ENCODE data around the gene CHMP2B. TPM values are rescaled to one million over a fixed set of nuclear protein-coding genes. Genes with fewer than 3 reads are reported as not detected.

CHMP2B gene
- total RNA-seq, 1 donor = 51.4 TPM

DNA sequence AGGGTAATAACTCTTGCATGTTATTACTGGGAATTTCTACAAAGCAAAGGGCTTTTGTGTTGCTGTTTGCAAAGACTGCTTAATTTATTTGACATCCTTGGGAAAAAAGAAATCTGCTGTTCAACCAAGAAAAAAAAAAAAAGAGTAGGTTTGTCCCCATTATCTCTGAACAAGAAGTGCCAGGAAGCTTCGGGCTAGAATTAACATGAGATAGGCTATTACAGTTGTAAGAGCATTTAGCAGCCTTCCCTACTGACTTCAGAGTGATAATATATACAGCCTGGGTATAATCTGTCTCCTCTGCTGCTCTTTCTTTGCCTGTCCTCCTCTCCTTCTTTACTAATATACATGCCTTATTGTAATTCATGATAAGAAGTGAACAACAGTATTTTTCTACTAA is 23.3 kb upstream of the CHMP2B start:
- TF ChIP-seq CTCF (IDR thresholded peaks at IDR 0.05; ENCODE audit: insufficient read depth, low read depth, low read length) = no peak
- DNase-seq (ENCODE audit: low read depth) = no peak
- no peak overlapping the region for H3K4me3 ChIP-seq (ENCODE audit: low read depth, low read length)

DNA sequence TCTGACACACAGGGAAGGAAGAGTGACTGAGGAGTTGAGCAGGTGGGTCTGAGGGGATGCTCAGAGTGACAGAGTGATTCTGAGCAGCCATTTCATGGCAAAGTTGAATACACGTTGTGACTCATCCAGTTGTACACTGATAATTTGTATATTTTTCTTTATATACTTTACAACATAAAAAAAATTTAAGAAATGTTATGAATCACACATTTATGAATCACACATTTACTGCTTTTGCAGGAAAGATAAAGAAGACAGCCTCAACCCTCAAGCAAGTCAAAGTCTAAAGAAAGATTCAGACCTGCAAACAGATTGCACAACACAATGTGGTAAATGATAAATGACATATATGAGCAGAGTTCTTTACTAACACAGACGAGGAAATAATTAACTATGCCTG is 21.0 kb upstream of the CHMP2B start:
- DNase-seq (ENCODE audit: low read depth) = peak; percentile 83

GRCh38 chr3:87206635-87207034 is 20.5 kb upstream of the CHMP2B start:
- no peak for TF ChIP-seq CTCF (IDR thresholded peaks at IDR 0.05; ENCODE audit: insufficient read depth, low read depth, low read length)

More for the DNA sequence above, 21.0 kb upstream of the CHMP2B start:
- no peak for TF ChIP-seq CTCF (IDR thresholded peaks at IDR 0.05; ENCODE audit: insufficient read depth, low read depth, low read length)
- H3K4me3 ChIP-seq (ENCODE audit: low read depth, low read length) = no peak overlapping the region

GRCh38 chr3:87207460-87207859 is 19.6 kb upstream of the CHMP2B start:
- TF ChIP-seq CTCF (IDR thresholded peaks at IDR 0.05; ENCODE audit: insufficient read depth, low read depth, low read length) = no peak
- DNase-seq (ENCODE audit: low read depth) = no peak
- no peak overlapping the region for H3K4me3 ChIP-seq (ENCODE audit: low read depth, low read length)

More at GRCh38 chr3:87206635-87207034, 20.5 kb upstream of the CHMP2B start:
- no peak overlapping the region for H3K4me3 ChIP-seq (ENCODE audit: low read depth, low read length)
- no peak for DNase-seq (ENCODE audit: low read depth)

DNA sequence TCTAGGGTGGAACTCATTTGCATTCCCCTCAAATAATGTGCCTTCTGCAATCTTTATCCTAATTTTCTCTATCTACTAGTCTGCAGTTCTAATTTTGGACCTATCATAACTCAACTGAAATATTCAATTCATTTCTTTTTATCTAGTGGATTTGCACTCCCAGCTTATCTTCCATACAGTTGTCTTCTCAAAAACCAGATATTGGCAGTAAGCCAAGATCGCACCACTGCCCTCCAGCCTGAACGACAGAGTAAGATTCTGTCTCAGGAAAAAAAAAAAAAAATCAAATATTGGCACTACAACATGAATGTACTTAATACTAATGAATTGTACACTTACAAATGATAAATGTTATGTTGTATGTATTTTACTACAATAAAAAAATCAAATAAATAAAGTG is 18.0 kb upstream of the CHMP2B start:
- H3K4me3 ChIP-seq (ENCODE audit: low read depth, low read length) = no peak overlapping the region
- TF ChIP-seq CTCF (IDR thresholded peaks at IDR 0.05; ENCODE audit: insufficient read depth, low read depth, low read length) = no peak
- DNase-seq (ENCODE audit: low read depth) = no peak

DNA sequence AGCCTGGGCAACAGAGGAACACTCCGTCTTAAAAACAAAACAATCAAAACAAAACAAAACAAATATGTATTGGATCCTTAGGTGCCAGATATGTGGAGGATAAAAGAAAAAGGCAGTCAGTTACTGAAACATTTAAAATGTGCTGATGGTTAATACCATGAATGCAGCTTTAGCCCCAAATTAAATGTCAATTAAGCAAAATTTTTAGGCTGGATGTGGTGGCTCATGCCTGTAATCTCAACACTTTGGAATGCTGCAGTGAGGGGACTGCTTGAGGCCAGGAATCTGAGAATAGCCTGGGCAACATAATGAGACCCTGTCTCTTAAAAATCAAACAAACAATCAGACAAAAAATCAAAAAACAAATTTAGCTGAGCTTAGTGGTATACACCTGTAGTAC is 8.5 kb upstream of the CHMP2B start:
- no peak for TF ChIP-seq CTCF (IDR thresholded peaks at IDR 0.05; ENCODE audit: insufficient read depth, low read depth, low read length)
- no peak overlapping the region for H3K4me3 ChIP-seq (ENCODE audit: low read depth, low read length)
- DNase-seq (ENCODE audit: low read depth) = no peak

GRCh38 chr3:87219611-87220010 is 7.5 kb upstream of the CHMP2B start:
- no peak overlapping the region for H3K4me3 ChIP-seq (ENCODE audit: low read depth, low read length)
- no peak for TF ChIP-seq CTCF (IDR thresholded peaks at IDR 0.05; ENCODE audit: insufficient read depth, low read depth, low read length)
- DNase-seq (ENCODE audit: low read depth) = peak; percentile 32

All from fibroblast of villous mesenchyme (primary cell).